Stimulated activated naive CD8-positive, alpha-beta T cell treated with anti-CD3 and anti-CD28 coated beads, Interleukin-15, Interleukin-2, amounts not matched to agents 100 U/mL and 50 U/mL, for 24 hours (primary cell): ENCODE measurements around the gene SOHLH2.

Source experiments
- ATAC-seq: fragments of 150-1000 bp; cut with Tn5 transposase; one replicate; pipeline ENCODE4 v1.10.0; 2021
- DNase-seq: peaks from one replicate; pipeline ENCODE4 v3.0.0; 2021

Gene SOHLH2

GRCh38 chr13:36183901-36184300, 30.5 kb downstream of the SOHLH2 start:
- DNase-seq (no peak), ATAC-seq (no peak)

- DNase-seq (no peak), ATAC-seq (no peak)
Measured at GRCh38 chr13:36175621-36176020, 38.7 kb downstream of the SOHLH2 start.

- DNase-seq, result no peak
- no peak for ATAC-seq
Measured at GRCh38 chr13:36174923-36175322, 39.4 kb downstream of the SOHLH2 start.

GRCh38 chr13:36173571-36174322, 40.6 kb downstream of the SOHLH2 start:
- DNase-seq (no peak), ATAC-seq (no peak)

GRCh38 chr13:36166046-36166445, 48.3 kb downstream of the SOHLH2 start:
- ATAC-seq (no peak), DNase-seq (no peak)

GRCh38 chr13:36163809-36164308, 50.5 kb downstream of the SOHLH2 start:
- DNase-seq (no peak), ATAC-seq (no peak)

- no peak for ATAC-seq
- DNase-seq, result no peak
Measured at GRCh38 chr13:36163286-36163685, 51.1 kb downstream of the SOHLH2 start.

GRCh38 chr13:36160297-36160696, 54.1 kb downstream of the SOHLH2 start:
- no peak for ATAC-seq
- DNase-seq, result no peak

- DNase-seq, result no peak
- no peak for ATAC-seq
Measured at GRCh38 chr13:36158611-36159010, 55.7 kb downstream of the SOHLH2 start.

GRCh38 chr13:36157480-36157879, 56.9 kb downstream of the SOHLH2 start:
- DNase-seq, result no peak
- no peak for ATAC-seq

- no peak for ATAC-seq
- no peak for DNase-seq
Measured at GRCh38 chr13:36154567-36155291, 59.6 kb downstream of the SOHLH2 start.

- no peak for ATAC-seq
Measured at GRCh38 chr13:36151591-36151990, 62.8 kb downstream of the SOHLH2 start.

GRCh38 chr13:36148446-36148845, 65.9 kb downstream of the SOHLH2 start:
- ATAC-seq (no peak), DNase-seq (no peak)

More at GRCh38 chr13:36151591-36151990, 62.8 kb downstream of the SOHLH2 start:
- no peak for DNase-seq

- DNase-seq (no peak), ATAC-seq (no peak)
Measured at GRCh38 chr13:36147330-36147729, 67.0 kb downstream of the SOHLH2 start.

GRCh38 chr13:36146511-36147269, 67.7 kb downstream of the SOHLH2 start:
- ATAC-seq (no peak), DNase-seq (no peak)

- DNase-seq, result no peak
- no peak for ATAC-seq
Measured at GRCh38 chr13:36143738-36144137, 70.6 kb downstream of the SOHLH2 start.

GRCh38 chr13:36142735-36143134, 71.6 kb downstream of the SOHLH2 start:
- no peak for DNase-seq

GRCh38 chr13:36135876-36136275, 78.5 kb downstream of the SOHLH2 start:
- no peak for ATAC-seq

More at GRCh38 chr13:36142735-36143134, 71.6 kb downstream of the SOHLH2 start:
- no peak for ATAC-seq

GRCh38 chr13:36134632-36135031, 79.7 kb downstream of the SOHLH2 start:
- DNase-seq (no peak), ATAC-seq (no peak)

More at GRCh38 chr13:36135876-36136275, 78.5 kb downstream of the SOHLH2 start:
- DNase-seq, result no peak

- ATAC-seq (no peak), DNase-seq (no peak)
Measured at GRCh38 chr13:36133950-36134626, 80.3 kb downstream of the SOHLH2 start.

- no peak for ATAC-seq
- DNase-seq, result no peak
Measured at GRCh38 chr13:36132376-36132775, 82.0 kb downstream of the SOHLH2 start.

GRCh38 chr13:36131931-36132297, 82.4 kb downstream of the SOHLH2 start:
- DNase-seq (no peak), ATAC-seq (no peak)
